ENCODE data around the gene GUCY1B1.

Gene GUCY1B1

DNA sequence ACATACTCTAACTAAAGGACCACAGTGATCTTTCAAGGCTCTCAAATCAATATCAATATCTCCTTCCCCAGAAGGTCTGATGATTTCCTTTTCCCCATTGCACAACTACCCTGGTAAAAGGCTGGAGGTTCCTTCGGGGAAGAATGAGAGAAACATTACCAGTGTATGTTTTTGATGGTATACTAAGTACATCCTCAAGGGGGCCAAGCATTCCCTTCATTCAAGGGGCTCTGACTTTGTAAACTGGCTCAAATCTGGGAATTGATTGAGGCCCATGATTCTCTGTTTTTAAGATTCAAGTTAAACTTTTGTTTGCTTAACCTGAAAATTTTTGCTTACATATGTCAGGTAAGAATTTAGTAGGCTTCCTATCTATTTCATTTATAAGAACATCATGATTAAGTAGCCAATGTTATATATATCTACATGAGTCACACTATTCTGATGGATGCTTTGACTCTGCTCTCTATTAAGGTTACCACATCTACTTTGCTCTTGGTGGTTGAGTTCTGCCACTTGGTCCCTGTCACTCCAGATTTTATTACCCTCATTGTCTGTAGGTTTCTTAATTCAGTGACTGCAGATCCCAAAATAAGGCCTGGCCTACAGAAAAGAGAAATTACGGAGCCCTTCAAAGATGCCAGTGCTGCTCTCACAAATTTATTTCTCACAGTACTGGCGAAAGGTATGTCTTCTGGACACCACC is 16.4 kb upstream of the GUCY1B1 start:
- TF ChIP-seq, protein P1, sequence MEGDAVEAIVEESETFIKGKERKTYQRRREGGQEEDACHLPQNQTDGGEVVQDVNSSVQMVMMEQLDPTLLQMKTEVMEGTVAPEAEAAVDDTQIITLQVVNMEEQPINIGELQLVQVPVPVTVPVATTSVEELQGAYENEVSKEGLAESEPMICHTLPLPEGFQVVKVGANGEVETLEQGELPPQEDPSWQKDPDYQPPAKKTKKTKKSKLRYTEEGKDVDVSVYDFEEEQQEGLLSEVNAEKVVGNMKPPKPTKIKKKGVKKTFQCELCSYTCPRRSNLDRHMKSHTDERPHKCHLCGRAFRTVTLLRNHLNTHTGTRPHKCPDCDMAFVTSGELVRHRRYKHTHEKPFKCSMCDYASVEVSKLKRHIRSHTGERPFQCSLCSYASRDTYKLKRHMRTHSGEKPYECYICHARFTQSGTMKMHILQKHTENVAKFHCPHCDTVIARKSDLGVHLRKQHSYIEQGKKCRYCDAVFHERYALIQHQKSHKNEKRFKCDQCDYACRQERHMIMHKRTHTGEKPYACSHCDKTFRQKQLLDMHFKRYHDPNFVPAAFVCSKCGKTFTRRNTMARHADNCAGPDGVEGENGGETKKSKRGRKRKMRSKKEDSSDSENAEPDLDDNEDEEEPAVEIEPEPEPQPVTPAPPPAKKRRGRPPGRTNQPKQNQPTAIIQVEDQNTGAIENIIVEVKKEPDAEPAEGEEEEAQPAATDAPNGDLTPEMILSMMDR (IDR thresholded peaks at IDR 0.05; ENCODE audit: insufficient read depth, low read depth, low read length, missing control alignments) = no peak

DNA sequence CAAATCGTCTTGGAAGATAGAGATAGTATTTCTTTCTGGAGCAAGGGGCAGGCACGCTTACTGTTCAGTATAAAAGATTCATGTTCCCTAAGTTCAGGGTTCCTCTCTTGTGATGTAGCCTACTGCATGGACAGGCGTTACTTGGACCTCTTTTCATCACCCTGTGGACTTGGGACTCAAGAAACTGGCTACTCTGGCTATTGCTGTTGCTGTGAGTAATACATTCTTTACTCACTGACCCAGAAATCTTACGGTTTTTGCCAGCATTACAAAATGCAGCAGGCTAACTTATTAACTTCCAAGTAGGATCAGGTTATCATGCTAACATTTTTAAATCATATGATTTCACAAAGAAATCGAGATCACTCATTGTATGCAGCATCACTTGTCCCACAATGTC is 12.8 kb upstream of the GUCY1B1 start:
- TF ChIP-seq, protein P1 (IDR thresholded peaks at IDR 0.05; ENCODE audit: insufficient read depth, low read depth, low read length, missing control alignments) = no peak
- peak; percentile 12 for DNase-seq (ENCODE audit: low read depth)
- H3K4me3 ChIP-seq (ENCODE audit: low read length) = no peak overlapping the region

More for the DNA sequence above, 16.4 kb upstream of the GUCY1B1 start:
- DNase-seq (ENCODE audit: low read depth) = no peak
- H3K4me3 ChIP-seq (ENCODE audit: low read length) = no peak overlapping the region

DNA sequence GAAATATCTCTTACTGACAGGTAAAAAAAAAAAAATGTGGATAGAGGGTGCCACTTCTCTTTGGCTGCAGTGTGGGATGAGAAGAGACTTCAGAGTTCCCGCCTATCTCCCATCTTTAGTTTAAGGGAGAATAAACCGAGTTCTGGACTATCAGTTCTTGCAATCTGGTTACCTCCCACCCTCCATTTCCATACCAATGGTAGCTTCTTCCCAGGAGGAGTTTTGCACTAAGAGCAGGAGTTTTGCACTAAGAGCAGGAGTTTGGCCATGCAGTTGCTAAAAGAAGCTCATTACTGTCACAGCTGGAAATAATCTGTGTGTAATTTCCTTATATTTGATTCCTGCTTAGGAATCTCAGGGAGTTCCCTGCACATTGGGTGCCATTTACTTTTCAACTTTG is 10.8 kb upstream of the GUCY1B1 start:
- TF ChIP-seq, protein P1 (IDR thresholded peaks at IDR 0.05; ENCODE audit: insufficient read depth, low read depth, low read length, missing control alignments) = no peak
- DNase-seq (ENCODE audit: low read depth) = no peak
- no peak overlapping the region for H3K4me3 ChIP-seq (ENCODE audit: low read length)

DNA sequence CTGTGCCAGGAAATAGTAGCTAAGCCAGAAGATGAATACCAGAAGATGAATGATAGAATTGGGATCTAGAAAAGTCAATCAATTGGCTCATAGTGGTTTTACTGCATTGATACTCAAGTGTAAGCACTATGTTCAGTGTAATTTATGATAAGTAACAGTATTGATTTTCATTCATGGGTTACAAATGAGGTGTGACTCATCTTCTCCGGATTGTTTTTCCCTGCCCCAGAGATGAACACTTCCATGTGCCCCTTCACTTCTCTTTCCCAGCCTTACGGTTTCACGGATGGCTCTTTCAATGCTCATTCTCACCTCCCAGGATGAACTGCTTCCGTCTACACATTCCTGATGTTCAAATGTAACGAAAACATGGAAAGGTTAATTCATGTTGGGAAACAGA is 9.8 kb upstream of the GUCY1B1 start:
- DNase-seq (ENCODE audit: low read depth) = no peak
- TF ChIP-seq, protein P1 (IDR thresholded peaks at IDR 0.05; ENCODE audit: insufficient read depth, low read depth, low read length, missing control alignments) = no peak
- H3K4me3 ChIP-seq (ENCODE audit: low read length) = no peak overlapping the region

DNA sequence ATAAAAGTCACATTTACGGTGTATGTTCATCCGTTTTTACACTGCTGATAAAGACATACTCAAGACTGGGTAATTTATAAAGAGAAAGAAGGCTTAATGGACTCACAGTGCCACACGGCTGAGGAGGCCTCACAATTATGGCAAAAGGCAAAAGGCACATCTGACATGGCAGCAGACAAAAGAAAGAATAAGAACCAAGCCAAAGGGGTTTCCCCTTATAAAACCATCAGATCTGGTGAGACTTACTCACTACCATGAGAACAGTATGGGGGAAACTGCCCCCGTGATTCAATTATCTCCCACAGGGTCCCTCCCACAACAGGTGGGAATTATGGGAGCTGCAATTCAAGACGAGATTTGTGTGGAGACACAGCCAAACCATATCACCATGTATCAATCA is 7.3 kb upstream of the GUCY1B1 start:
- TF ChIP-seq, protein P1 (IDR thresholded peaks at IDR 0.05; ENCODE audit: insufficient read depth, low read depth, low read length, missing control alignments) = no peak
- DNase-seq (ENCODE audit: low read depth) = no peak
- no peak overlapping the region for H3K4me3 ChIP-seq (ENCODE audit: low read length)

DNA sequence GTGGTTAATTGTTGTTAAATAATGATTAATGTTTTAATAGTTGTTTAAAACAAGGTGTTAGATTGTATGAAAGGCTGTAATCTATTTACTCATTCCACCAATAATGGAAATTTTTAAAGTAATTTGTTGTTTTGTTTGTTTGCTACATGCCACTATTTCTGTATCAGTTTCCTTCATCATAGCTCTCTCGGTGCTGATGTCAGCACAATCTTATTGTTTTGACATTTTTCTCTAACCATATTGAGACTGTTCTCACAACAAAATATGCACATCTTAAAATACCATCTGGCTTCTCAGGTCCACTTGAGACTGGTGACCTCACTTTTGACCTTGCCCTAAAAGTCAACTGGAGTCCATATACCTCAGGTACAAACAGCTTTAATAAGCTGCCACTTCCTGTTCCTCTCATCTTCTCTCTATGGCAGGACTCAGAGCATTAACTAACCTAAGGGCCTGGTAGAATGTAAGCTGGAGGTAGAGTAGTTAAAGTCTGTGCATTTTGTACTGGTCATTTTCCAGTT is 1.0 kb upstream of the GUCY1B1 start:
- no peak for DNase-seq (ENCODE audit: low read depth)
- no peak overlapping the region for H3K4me3 ChIP-seq (ENCODE audit: low read length)
- TF ChIP-seq, protein P1 (IDR thresholded peaks at IDR 0.05; ENCODE audit: insufficient read depth, low read depth, low read length, missing control alignments) = no peak

Measured in epithelial cell of esophagus (primary cell).